WTC11 (cell line): Measurements from ENCODE around the gene LGI4. TPM values are rescaled to one million over a fixed set of nuclear protein-coding genes. Genes with fewer than 3 reads are reported as not detected.
A peak's percentile ranks its signal among the peaks of the same experiment; 100 is the strongest.

Experiments used
- ATAC-seq: fragments of 200-7000 bp; cut with Tn5 transposase; 2 replicates; pipeline ENCODE4 v1.10.0; 2021; ENCODE audit warnings: mild to moderate bottlenecking, moderate library complexity
- CTCF ChIA-PET: fragments of 300-600 bp; sonication (Branson Sonifier 250); formaldehyde crosslinking; loops from one replicate; lab custom pipeline; 2021; ENCODE audit warnings: antibody characterized with exemption; lab: Charles Lee
- POLR2A ChIA-PET: fragments of 350-600 bp; sonication (Branson Sonifier 250); formaldehyde crosslinking; loops from one replicate; lab custom pipeline; 2021; ENCODE audit warnings: antibody characterized with exemption; lab: Charles Lee
- DNase-seq: peaks from one replicate; pipeline ENCODE4 v3.0.0; 2021; ENCODE audit warnings: low spot score
- H3K27ac Mint-ChIP-seq: 2 replicates; pipeline ENCODE4 v1.8.0; 2021; ENCODE audit warnings: mixed read lengths
- H3K27me3 Mint-ChIP-seq: 2 replicates; pipeline ENCODE4 v1.8.0; 2021; ENCODE audit warnings: low read depth, mild to moderate bottlenecking, moderate library complexity, mixed read lengths
- H3K36me3 Mint-ChIP-seq: 2 replicates; pipeline ENCODE4 v1.8.0; 2021; ENCODE audit warnings: mixed read lengths
- H3K4me1 Mint-ChIP-seq: 2 replicates; pipeline ENCODE4 v1.8.0; 2022; ENCODE audit warnings: mixed read lengths
- H3K4me3 Mint-ChIP-seq: 2 replicates; pipeline ENCODE4 v1.8.0; 2021; ENCODE audit warnings: mild to moderate bottlenecking, moderate library complexity, mixed read lengths
- H3K9me3 Mint-ChIP-seq: 2 replicates; pipeline ENCODE4 v1.8.0; 2021; ENCODE audit warnings: mixed read lengths
- CBFB ChIP-seq: sonication (generic); formaldehyde crosslinking; IDR thresholded peaks from 2 replicates; pipeline ENCODE4 v1.8.1; 2022; ENCODE audit warnings: mild to moderate bottlenecking, low read depth, missing genetic modification reagents
- ESRRA ChIP-seq: sonication (generic); formaldehyde crosslinking; IDR thresholded peaks from 2 replicates; pipeline ENCODE4 v1.8.1; 2022; ENCODE audit warnings: mild to moderate bottlenecking, missing genetic modification reagents, borderline replicate concordance
- IRF2 ChIP-seq: sonication (generic); formaldehyde crosslinking; IDR thresholded peaks from 2 replicates; pipeline ENCODE4 v1.8.0; 2022; ENCODE audit warnings: low read depth, missing genetic modification reagents, borderline replicate concordance
- JAZF1 ChIP-seq: fragments of 250-450 bp; sonication (Bioruptor Pico); IDR thresholded peaks from 2 replicates; pipeline ENCODE4 v1.9.0; 2021; ENCODE audit warnings: moderate library complexity, mild to moderate bottlenecking, inconsistent platforms
- JUN ChIP-seq: sonication (generic); formaldehyde crosslinking; IDR thresholded peaks from 2 replicates; pipeline ENCODE4 v1.8.0; 2023; ENCODE audit warnings: mild to moderate bottlenecking, missing genetic modification reagents
- RELA ChIP-seq: sonication (generic); formaldehyde crosslinking; IDR thresholded peaks from 2 replicates; pipeline ENCODE4 v1.8.1; 2022; ENCODE audit warnings: missing genetic modification reagents, mild to moderate bottlenecking, borderline replicate concordance
- SMAD3 ChIP-seq: sonication (generic); formaldehyde crosslinking; IDR thresholded peaks from 2 replicates; pipeline ENCODE4 v1.8.0; 2022; ENCODE audit warnings: missing genetic modification reagents, mild to moderate bottlenecking, borderline replicate concordance
- TCF7 ChIP-seq: sonication (generic); formaldehyde crosslinking; IDR thresholded peaks from 2 replicates; pipeline ENCODE4 v1.8.0; 2022; ENCODE audit warnings: mild to moderate bottlenecking, low read depth, missing genetic modification reagents, moderate library complexity
- TEAD4 ChIP-seq: sonication (generic); formaldehyde crosslinking; IDR thresholded peaks from 2 replicates; pipeline ENCODE4 v1.8.0; 2022; ENCODE audit warnings: mild to moderate bottlenecking, missing genetic modification reagents
- TP53 ChIP-seq: sonication (generic); formaldehyde crosslinking; IDR thresholded peaks from 2 replicates; pipeline ENCODE4 v1.8.1; 2023; ENCODE audit warnings: mild to moderate bottlenecking, missing genetic modification reagents
- ZNF423 ChIP-seq: fragments of 250-450 bp; sonication (Bioruptor Pico); IDR thresholded peaks from 2 replicates; pipeline ENCODE4 v2.1.2; 2022; ENCODE audit warnings: mild to moderate bottlenecking, moderate library complexity
- total RNA-seq: library from RNA; stranded (reverse); gene quantifications from 3 replicates; pipeline ENCODE4 v1.2.3, GENCODE V29; 2021
- TF ChIP-seq, protein P1 (sequence below): sonication (generic); formaldehyde crosslinking; IDR thresholded peaks from 2 replicates; pipeline ENCODE4 v1.8.1; 2023; ENCODE audit warnings: mild to moderate bottlenecking, moderate library complexity, missing genetic modification reagents
- TF ChIP-seq, protein P2 (sequence below): sonication (generic); formaldehyde crosslinking; IDR thresholded peaks from 2 replicates; pipeline ENCODE4 v1.8.1; 2022; ENCODE audit warnings: low read depth, mild to moderate bottlenecking, moderate library complexity, missing genetic modification reagents, borderline replicate concordance
- TF ChIP-seq, protein P3 (sequence below): sonication (generic); formaldehyde crosslinking; IDR thresholded peaks from 2 replicates; pipeline ENCODE4 v1.8.1; 2022; ENCODE audit warnings: mild to moderate bottlenecking, missing genetic modification reagents, moderate library complexity, borderline replicate concordance
- TF ChIP-seq, protein P4 (sequence below): fragments of 250-450 bp; sonication (Bioruptor Pico); IDR thresholded peaks from 2 replicates; pipeline ENCODE4 v1.9.0; 2021; ENCODE audit warnings: mild to moderate bottlenecking, borderline replicate concordance
- TF ChIP-seq, protein P5 (sequence below): sonication (generic); formaldehyde crosslinking; IDR thresholded peaks from 2 replicates; pipeline ENCODE4 v1.8.1; 2022; ENCODE audit warnings: low read depth, missing genetic modification reagents, borderline replicate concordance

LGI4 gene
- total RNA-seq, 1 experiment from 2014 or later, result 14.2 TPM

DNA sequence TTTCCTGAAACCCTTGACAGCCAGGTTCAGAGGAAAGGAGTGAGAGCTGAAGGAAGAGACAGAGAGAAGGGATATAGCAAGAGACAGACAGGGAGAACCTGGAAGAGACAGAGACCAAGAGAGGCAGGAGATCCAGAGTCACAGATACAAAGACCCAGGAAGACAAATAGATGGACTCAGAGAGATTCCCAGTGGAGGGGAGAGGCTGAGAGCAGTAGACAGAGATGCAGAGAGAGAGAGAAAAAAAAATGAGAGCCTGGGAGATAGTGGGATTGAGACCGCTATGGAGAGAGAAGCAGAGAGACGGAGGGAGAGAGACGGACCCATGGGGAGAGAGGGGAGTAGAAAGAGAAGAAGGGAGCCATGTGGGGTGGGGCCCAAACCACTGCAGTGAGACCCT, 9.0 kb upstream of the LGI4 start:
- Mint-ChIP-seq H3K27me3 (peaks cover 31% of the 10 kb centered on the region), H3K36me3 (peaks cover 2% of the 10 kb centered on the region; the same call in 1 of the 2 replicates), H3K4me1 (peaks cover 43% of the 10 kb centered on the region), H3K27ac (no peak overlapping the region), H3K4me3 (peak overlapping the region; percentile 68), H3K9me3 (no peaks in the 10 kb centered on the region)
- no peak for ATAC-seq
- CTCF ChIA-PET, result interaction anchor here (0.5 to 5.5 kb wide), 10 partner anchors 9 to 120 kb away, joined by 3 to 143 read pairs (median 4); partner anchors contain the start of genes FXYD3 and FXYD5
- POLR2A ChIA-PET, result interaction anchor here (0.6 to 2.4 kb wide), 2 partner anchors 8 to 113 kb away, joined by 3 to 9 read pairs; no protein-coding TSS in a partner anchor
- TF ChIP-seq IRF2 (CRISPR knock-in tag) (no peak), JUN (CRISPR knock-in tag) (no peak), SMAD3 (CRISPR knock-in tag) (no peak), ESRRA (CRISPR knock-in tag) (no peak), CBFB (CRISPR knock-in tag) (no peak), TCF7 (CRISPR knock-in tag) (no peak), ZNF423 (CRISPR knock-in tag) (no peak), TEAD4 (CRISPR knock-in tag) (no peak), RELA (CRISPR knock-in tag) (no peak), TP53 (no peak), JAZF1 (CRISPR knock-in tag) (no peak)
- TF ChIP-seq, protein P1, sequence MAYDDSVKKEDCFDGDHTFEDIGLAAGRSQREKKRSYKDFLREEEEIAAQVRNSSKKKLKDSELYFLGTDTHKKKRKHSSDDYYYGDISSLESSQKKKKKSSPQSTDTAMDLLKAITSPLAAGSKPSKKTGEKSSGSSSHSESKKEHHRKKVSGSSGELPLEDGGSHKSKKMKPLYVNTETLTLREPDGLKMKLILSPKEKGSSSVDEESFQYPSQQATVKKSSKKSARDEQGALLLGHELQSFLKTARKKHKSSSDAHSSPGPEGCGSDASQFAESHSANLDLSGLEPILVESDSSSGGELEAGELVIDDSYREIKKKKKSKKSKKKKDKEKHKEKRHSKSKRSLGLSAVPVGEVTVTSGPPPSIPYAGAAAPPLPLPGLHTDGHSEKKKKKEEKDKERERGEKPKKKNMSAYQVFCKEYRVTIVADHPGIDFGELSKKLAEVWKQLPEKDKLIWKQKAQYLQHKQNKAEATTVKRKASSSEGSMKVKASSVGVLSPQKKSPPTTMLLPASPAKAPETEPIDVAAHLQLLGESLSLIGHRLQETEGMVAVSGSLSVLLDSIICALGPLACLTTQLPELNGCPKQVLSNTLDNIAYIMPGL, result no peak
- TF ChIP-seq, protein P2, sequence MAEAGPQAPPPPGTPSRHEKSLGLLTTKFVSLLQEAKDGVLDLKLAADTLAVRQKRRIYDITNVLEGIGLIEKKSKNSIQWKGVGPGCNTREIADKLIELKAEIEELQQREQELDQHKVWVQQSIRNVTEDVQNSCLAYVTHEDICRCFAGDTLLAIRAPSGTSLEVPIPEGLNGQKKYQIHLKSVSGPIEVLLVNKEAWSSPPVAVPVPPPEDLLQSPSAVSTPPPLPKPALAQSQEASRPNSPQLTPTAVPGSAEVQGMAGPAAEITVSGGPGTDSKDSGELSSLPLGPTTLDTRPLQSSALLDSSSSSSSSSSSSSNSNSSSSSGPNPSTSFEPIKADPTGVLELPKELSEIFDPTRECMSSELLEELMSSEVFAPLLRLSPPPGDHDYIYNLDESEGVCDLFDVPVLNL (CRISPR knock-in tag), result no peak
- TF ChIP-seq, protein P3, sequence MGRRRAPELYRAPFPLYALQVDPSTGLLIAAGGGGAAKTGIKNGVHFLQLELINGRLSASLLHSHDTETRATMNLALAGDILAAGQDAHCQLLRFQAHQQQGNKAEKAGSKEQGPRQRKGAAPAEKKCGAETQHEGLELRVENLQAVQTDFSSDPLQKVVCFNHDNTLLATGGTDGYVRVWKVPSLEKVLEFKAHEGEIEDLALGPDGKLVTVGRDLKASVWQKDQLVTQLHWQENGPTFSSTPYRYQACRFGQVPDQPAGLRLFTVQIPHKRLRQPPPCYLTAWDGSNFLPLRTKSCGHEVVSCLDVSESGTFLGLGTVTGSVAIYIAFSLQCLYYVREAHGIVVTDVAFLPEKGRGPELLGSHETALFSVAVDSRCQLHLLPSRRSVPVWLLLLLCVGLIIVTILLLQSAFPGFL (CRISPR knock-in tag), result no peak
- TF ChIP-seq, protein P4, sequence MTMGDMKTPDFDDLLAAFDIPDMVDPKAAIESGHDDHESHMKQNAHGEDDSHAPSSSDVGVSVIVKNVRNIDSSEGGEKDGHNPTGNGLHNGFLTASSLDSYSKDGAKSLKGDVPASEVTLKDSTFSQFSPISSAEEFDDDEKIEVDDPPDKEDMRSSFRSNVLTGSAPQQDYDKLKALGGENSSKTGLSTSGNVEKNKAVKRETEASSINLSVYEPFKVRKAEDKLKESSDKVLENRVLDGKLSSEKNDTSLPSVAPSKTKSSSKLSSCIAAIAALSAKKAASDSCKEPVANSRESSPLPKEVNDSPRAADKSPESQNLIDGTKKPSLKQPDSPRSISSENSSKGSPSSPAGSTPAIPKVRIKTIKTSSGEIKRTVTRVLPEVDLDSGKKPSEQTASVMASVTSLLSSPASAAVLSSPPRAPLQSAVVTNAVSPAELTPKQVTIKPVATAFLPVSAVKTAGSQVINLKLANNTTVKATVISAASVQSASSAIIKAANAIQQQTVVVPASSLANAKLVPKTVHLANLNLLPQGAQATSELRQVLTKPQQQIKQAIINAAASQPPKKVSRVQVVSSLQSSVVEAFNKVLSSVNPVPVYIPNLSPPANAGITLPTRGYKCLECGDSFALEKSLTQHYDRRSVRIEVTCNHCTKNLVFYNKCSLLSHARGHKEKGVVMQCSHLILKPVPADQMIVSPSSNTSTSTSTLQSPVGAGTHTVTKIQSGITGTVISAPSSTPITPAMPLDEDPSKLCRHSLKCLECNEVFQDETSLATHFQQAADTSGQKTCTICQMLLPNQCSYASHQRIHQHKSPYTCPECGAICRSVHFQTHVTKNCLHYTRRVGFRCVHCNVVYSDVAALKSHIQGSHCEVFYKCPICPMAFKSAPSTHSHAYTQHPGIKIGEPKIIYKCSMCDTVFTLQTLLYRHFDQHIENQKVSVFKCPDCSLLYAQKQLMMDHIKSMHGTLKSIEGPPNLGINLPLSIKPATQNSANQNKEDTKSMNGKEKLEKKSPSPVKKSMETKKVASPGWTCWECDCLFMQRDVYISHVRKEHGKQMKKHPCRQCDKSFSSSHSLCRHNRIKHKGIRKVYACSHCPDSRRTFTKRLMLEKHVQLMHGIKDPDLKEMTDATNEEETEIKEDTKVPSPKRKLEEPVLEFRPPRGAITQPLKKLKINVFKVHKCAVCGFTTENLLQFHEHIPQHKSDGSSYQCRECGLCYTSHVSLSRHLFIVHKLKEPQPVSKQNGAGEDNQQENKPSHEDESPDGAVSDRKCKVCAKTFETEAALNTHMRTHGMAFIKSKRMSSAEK (CRISPR knock-in tag), result no peak
- TF ChIP-seq, protein P5, sequence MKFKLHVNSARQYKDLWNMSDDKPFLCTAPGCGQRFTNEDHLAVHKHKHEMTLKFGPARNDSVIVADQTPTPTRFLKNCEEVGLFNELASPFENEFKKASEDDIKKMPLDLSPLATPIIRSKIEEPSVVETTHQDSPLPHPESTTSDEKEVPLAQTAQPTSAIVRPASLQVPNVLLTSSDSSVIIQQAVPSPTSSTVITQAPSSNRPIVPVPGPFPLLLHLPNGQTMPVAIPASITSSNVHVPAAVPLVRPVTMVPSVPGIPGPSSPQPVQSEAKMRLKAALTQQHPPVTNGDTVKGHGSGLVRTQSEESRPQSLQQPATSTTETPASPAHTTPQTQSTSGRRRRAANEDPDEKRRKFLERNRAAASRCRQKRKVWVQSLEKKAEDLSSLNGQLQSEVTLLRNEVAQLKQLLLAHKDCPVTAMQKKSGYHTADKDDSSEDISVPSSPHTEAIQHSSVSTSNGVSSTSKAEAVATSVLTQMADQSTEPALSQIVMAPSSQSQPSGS (CRISPR knock-in tag), result no peak
- no peak for DNase-seq
